ENCODE results near the gene SMPD2.

The SMPD2 gene

GRCh38 chr6:109488001-109488400 is 47.5 kb downstream of the SMPD2 start:
- no peak for DNase-seq

- no peak for DNase-seq
Observed at GRCh38 chr6:109490713-109491112, 50.2 kb downstream of the SMPD2 start.

DNA sequence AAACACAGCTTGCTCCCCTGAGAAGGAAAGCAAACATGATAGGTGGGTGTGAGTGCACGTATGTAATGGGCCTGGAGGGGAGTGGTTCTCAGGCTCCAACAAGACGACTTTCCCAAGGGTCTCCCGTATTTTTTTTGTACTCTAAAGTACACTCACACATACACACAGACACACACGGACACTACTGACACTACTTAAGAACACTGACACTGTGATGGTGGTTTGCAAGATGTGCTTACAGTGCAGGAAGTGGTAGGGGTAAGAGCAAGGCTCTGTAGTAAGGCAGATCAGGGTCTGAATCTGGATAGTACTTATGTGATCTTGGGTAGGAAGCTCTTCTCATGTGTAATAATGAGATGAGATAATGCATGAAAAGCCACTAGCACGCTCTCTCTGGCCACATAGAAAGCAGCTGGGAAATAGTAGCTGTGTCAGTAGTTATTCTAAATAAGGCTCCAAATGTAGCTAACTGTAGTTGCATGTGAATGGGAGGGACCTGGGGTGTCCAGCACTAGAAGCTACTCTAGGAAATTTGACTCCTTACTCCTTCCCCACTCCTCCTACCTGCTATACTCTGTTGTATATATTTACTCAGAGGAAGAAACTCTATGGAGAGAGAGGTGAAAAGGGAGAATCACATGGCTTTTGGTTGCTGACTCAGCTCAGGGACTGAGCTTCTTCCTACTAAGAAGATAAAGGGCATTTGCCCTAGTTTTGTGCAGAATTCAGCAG is 50.8 kb downstream of the SMPD2 start:
- DNase-seq = no peak
